GM20000 (cell line): ENCODE data around the gene FYB1.

Experiments used
- DNase-seq: peaks from one replicate; pipeline ENCODE4 v3.0.0; 2012; ENCODE audit warnings: low spot score
- TF ChIP-seq, protein P1 (sequence below): IDR thresholded peaks from 2 replicates; pipeline ENCODE4 v1.5.1; 2012; ENCODE audit warnings: mild to moderate bottlenecking, control low read depth; ENCODE audit errors: extremely low read depth, missing control alignments

The FYB1 gene

DNA sequence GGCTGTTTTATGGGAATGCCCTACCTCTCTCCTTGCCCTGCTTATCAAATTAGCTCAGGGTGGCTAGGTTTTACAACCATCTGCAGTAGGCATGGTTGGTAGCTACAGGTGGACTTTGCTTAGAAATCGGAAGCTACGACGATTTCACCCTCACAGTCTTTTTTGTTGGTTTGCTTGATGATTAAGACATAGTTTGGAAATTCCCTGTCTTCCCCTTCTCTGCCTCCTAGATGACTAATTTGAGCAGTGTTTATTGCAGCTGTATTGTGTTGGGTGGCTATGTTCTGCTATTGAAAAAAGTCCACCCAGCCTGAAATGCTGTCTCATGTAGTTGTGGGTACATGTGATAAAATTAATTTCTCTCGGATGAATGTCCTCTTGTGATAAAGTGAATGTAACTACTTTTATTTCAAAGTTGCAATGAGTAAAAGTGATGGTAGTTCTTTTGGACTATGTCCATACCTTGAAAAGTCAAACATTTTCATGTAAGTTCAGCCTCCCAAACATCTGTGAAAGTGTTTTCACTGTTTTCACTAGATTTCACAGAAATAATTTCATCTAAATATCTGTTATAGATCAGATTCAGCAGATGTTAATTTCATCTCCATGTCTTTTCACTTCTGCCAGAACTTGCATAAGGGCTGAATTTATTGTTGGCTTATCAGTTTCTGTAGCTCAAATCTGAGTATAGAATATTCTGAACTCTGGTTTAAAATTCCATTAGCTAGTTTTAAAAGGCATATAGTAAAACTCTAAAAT is 37.3 kb upstream of the FYB1 start:
- TF ChIP-seq, protein P1, sequence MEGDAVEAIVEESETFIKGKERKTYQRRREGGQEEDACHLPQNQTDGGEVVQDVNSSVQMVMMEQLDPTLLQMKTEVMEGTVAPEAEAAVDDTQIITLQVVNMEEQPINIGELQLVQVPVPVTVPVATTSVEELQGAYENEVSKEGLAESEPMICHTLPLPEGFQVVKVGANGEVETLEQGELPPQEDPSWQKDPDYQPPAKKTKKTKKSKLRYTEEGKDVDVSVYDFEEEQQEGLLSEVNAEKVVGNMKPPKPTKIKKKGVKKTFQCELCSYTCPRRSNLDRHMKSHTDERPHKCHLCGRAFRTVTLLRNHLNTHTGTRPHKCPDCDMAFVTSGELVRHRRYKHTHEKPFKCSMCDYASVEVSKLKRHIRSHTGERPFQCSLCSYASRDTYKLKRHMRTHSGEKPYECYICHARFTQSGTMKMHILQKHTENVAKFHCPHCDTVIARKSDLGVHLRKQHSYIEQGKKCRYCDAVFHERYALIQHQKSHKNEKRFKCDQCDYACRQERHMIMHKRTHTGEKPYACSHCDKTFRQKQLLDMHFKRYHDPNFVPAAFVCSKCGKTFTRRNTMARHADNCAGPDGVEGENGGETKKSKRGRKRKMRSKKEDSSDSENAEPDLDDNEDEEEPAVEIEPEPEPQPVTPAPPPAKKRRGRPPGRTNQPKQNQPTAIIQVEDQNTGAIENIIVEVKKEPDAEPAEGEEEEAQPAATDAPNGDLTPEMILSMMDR = no peak
- no peak for DNase-seq

DNA sequence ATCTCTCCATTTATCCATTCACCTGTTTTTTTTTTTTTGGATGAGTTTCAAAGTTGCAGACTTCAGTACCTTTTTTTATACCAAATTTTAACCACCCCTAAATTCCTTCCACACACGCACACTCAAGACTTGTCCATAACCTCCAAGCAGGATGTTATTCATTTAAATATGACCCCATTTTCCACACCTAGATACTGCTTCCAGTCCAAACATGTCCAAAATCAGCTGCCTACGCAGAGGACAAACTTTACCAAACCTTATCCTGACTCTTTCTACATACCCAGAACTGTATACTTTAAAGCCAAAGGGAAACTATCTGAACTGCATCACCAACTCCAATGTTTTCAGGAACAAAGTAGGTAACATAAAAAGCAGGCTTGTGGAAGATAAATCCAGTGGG is 36.0 kb upstream of the FYB1 start:
- TF ChIP-seq, protein P1 = no peak
- no peak for DNase-seq

DNA sequence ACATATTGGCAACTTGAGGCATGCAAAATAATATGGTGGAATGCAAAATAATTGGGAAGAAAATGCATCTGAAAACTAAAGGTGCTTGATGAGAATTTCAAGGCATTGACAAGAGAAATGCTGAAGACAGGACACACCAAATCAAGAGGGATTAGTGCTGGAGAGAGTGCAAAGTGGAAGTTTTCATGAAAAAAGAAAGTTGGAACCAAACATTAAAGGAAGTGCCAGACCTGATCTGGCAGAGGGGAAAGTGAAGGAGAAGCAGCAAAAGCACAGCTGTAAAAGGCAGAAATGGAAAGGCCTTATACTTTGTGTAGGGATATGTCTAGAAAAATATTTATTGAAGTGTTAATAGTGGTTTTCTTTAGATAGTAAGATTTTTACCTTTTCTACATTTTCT is 35.3 kb upstream of the FYB1 start:
- TF ChIP-seq, protein P1 = no peak

DNA sequence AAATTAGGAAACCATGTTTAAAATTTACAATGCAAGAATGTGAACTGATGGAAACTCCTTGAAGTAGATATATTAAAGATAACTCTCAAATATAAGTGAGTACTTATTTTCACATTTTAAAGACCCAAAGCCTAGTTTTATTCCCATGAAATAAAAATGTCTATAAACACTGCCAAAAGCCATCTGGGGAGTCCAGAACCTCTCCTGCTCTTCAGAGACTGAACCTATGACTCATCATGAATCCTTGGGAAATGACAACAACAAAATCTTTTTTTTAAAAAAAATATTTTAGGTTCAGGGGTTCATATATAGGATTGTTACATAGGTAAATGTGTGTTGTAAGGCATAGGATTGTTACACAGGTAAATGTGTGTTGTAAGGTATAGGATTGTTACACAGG is 33.8 kb upstream of the FYB1 start:
- TF ChIP-seq, protein P1 = no peak
- DNase-seq = no peak

More for the DNA sequence above, 35.3 kb upstream of the FYB1 start:
- DNase-seq = no peak

DNA sequence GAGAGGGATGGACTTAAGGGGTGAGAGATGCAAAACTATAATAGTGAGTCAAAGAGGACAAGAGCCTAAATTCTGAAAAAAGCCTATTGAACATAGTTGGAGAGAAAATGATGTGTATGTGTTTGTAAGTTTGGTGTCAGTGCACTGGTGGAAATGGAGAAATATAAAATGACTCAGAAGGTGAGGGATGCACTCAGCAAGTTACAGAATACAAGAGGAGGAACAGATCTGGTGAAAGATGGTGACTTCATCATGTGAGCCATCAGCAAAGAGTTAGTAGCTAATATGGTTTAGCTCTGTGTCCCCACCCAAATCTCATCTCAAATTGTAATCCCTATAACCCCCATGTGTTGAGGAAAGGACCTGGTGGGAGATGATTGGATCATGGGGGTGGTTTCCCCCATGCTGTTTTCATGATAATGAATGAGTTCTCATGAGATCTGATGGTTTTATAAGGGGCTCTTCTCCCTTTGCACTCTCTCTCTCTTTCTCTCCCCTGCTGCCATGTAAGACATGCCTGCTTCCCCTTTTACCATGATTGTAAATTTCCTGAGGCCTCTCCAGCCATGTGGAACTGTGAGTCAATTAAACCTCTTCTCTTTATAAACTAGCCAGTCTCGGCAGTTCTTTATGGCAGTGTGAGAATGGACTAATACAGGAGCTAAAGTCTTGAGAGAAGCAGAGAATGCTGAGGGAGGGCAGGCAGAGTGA is 30.4 kb upstream of the FYB1 start:
- DNase-seq = no peak
- TF ChIP-seq, protein P1 = no peak

DNA sequence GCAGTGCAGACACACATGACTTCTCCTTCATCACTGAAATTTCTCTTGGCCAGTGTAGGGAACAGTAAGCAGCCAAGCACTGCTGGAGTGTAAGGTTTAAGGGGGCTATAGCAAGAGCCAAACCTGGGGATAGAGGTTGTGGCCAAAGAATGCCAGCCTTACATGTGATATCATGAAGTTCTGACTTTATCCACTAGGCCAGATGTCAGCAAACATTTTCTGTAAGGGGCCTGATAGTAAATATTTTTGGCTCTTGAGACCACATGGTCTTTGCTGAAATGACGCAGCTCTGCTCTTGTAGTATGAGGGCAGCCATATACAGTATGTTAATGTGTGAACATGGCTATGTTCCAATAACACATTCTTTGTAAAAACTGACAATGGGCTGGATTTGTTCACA is 29.7 kb upstream of the FYB1 start:
- TF ChIP-seq, protein P1 = no peak
- no peak for DNase-seq

DNA sequence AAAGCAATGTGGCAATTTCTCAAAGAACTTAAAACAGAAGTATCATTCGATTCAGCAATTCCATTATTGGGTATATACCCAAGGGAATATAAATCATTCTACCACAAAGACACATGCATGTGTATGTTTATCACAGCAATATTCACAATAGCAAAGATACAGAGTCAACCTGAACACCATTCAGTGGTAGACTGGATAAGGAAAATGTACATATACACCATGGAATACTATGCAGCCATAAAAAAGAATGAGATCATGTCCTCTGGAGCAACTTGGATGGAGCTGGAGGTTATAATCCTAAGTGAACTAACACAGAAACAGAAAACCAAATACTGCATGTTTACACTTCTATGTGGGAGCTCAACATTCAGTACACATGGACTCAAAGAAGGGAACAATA is 21.4 kb upstream of the FYB1 start:
- TF ChIP-seq, protein P1 = no peak
- DNase-seq = no peak
